Testis (tissue), 3 donors: ENCODE measurements around the gene NAP1L5. TPM values are rescaled to one million over a fixed set of nuclear protein-coding genes. Genes with fewer than 3 reads are reported as not detected.

Experiments
- DNase-seq: peaks from one replicate; pipeline ENCODE4 v3.0.0-alpha.2; 2019
- H3K27ac ChIP-seq, 2 donors: fragments of 200-600 bp; sonication (generic); one replicate each; pipeline ENCODE4 v1.5.1; 2019
- H3K27me3 ChIP-seq: fragments of 200-600 bp; sonication (generic); one replicate; pipeline ENCODE4 v1.5.1; 2019
- H3K36me3 ChIP-seq: fragments of 200-600 bp; sonication (generic); one replicate; pipeline ENCODE4 v1.5.1; 2017; ENCODE audit warnings: low read depth; ENCODE audit errors: missing control alignments
- H3K4me1 ChIP-seq: fragments of 200-600 bp; sonication (generic); one replicate; pipeline ENCODE4 v1.5.1; 2019
- H3K4me3 ChIP-seq, 2 donors: fragments of 200-600 bp; sonication (generic); one replicate each; pipeline ENCODE4 v1.5.1; 2017 to 2019
- H3K9me3 ChIP-seq: fragments of 200-600 bp; sonication (generic); one replicate; pipeline ENCODE4 v1.5.1; 2017
- POLR2A ChIP-seq: fragments of 450-650 bp; IDR thresholded peaks from one replicate; pipeline ENCODE4 v1.6.1; 2017; ENCODE audit warnings: antibody characterized with exemption, mild to moderate bottlenecking, moderate library complexity
- WGBS, 2 donors: methylation state at CpG; one replicate each; pipeline ENCODE4 v1.1.5; 2018; 5-methylcytosine and 5-hydroxymethylcytosine counted together
- intact Hi-C: fragments of 100-400 bp; cut with DNase I; formaldehyde crosslinking; loops from one replicate; pipeline ENCODE4 v1.15.1; 2023; ENCODE audit warnings: low total_unique reads
- polyA plus RNA-seq: library from polyadenylated mRNA; stranded (reverse); fragments of 350-450 nt; fragmentation: Illumina TruSeq; extraction: RNeasy Lipid Tissue Mini Kit (QIAGEN cat#74804); gene quantifications from one replicate; pipeline ENCODE4 v1.2.3, GENCODE V29; 2014; ENCODE audit warnings: low read depth, low replicate concordance; ENCODE audit not compliant: insufficient read depth
- total RNA-seq, 2 donors: library from RNA; depleted of rRNA; stranded (reverse); fragments of >200 nt; gene quantifications; one replicate each; pipeline ENCODE4 v1.2.3, GENCODE V29; 2016
- TF ChIP-seq, protein P1 (sequence below), 3 experiments: fragments of 450-650 bp in 2 of 3; fragments of 200-600 bp in 1 of 3; sonication (generic) in 1 of 3; IDR thresholded peaks; one replicate each; pipeline ENCODE4 v1.5.1; 2016 to 2019; ENCODE audit warnings: antibody characterized with exemption in 3 of 3, mild to moderate bottlenecking in 2 of 3, moderate library complexity in 1 of 3

NAP1L5 gene
- total and polyA plus RNA-seq, 3 donors from 2014 or later: 13.9 to 16.1 (median 15.4) TPM

- no peak for DNase-seq
- H3K27ac ChIP-seq: no peak overlapping the region
- intact Hi-C loops: no loop called here
- H3K4me3 ChIP-seq: no peak overlapping the region
- H3K4me1 ChIP-seq: no peaks in the 10 kb centered on the region
- 92 to 99% methylated on average over 5 of the region's 5 CpGs for WGBS, 2 donors
- H3K36me3 ChIP-seq: no peaks in the 10 kb centered on the region
- TF ChIP-seq, protein P1, sequence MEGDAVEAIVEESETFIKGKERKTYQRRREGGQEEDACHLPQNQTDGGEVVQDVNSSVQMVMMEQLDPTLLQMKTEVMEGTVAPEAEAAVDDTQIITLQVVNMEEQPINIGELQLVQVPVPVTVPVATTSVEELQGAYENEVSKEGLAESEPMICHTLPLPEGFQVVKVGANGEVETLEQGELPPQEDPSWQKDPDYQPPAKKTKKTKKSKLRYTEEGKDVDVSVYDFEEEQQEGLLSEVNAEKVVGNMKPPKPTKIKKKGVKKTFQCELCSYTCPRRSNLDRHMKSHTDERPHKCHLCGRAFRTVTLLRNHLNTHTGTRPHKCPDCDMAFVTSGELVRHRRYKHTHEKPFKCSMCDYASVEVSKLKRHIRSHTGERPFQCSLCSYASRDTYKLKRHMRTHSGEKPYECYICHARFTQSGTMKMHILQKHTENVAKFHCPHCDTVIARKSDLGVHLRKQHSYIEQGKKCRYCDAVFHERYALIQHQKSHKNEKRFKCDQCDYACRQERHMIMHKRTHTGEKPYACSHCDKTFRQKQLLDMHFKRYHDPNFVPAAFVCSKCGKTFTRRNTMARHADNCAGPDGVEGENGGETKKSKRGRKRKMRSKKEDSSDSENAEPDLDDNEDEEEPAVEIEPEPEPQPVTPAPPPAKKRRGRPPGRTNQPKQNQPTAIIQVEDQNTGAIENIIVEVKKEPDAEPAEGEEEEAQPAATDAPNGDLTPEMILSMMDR (IDR thresholded peaks at IDR 0.05): no peak
- TF ChIP-seq POLR2A: no peak
- H3K27me3 ChIP-seq: no peaks in the 10 kb centered on the region
- no peaks in the 10 kb centered on the region for H3K9me3 ChIP-seq
These were observed 16.4 kb downstream of the NAP1L5 start for GRCh38 chr4:88681209-88681608.

GRCh38 chr4:88675543-88675942 is 22.1 kb downstream of the NAP1L5 start:
- H3K27ac ChIP-seq: no peak overlapping the region
- H3K27me3 ChIP-seq: no peaks in the 10 kb centered on the region
- H3K36me3 ChIP-seq: no peaks in the 10 kb centered on the region
- no peaks in the 10 kb centered on the region for H3K4me1 ChIP-seq
- 88 to 90% methylated on average over 2 of the region's 2 CpGs for WGBS, 2 donors
- DNase-seq: no peak
- TF ChIP-seq, protein P1 (IDR thresholded peaks at IDR 0.05): no peak
- TF ChIP-seq POLR2A: no peak
- intact Hi-C loops: no loop called here
- H3K9me3 ChIP-seq: no peaks in the 10 kb centered on the region
- no peak overlapping the region for H3K4me3 ChIP-seq

DNA sequence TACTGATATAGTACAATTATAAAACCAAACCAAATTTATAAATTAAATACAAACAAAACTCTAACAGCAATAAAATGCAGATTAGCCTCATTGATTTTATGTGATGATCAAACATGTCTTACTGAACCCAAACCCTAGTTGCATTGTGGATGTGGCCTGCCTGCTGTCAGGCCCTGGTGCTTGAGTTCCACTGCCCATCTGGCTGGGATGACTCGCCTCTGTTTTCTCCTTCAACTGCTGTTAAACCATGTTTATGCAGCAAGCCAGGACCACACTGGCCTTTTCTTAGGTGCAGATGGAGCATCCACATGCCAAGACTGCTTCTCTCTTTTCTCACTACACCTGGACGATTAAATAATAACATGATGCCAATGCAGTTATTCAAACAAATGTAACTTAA is 22.6 kb downstream of the NAP1L5 start:
- Histone ChIP-seq H3K4me1 (no peaks in the 10 kb centered on the region), H3K36me3 (no peaks in the 10 kb centered on the region), H3K4me3 (no peak overlapping the region), H3K27ac (no peak overlapping the region), H3K9me3 (no peaks in the 10 kb centered on the region), H3K27me3 (no peaks in the 10 kb centered on the region)
- no peak for TF ChIP-seq POLR2A
- TF ChIP-seq, protein P1 (IDR thresholded peaks at IDR 0.05): no peak
- DNase-seq: no peak
- intact Hi-C loops: no loop called here
- 87 to 97% methylated on average over 2 of the region's 2 CpGs for WGBS, 2 donors

DNA sequence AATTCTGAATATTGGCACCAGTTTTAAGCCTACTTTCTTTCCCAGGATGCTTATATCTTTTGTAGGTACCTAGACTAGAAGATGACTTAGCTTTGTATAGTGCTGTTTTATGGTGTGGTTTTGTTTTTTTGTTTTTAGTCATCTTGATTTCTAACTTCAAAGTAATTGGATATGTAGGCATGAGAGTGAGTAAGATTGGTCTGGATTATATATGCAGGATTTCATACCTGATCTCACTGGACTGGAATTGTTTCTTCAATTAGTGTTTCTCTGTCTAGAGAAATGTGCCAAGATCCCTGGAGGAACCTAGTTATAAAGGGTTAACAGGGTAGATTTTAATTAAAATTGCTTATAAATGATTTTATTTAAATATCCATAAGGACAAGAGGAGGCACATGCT is 23.1 kb downstream of the NAP1L5 start:
- intact Hi-C loops: no loop called here
- Histone ChIP-seq H3K27ac (no peak overlapping the region), H3K4me3 (no peak overlapping the region), H3K4me1 (no peaks in the 10 kb centered on the region), H3K9me3 (no peaks in the 10 kb centered on the region), H3K27me3 (no peaks in the 10 kb centered on the region), H3K36me3 (no peaks in the 10 kb centered on the region)
- no peak for DNase-seq
- no peak for TF ChIP-seq POLR2A
- TF ChIP-seq, protein P1 (IDR thresholded peaks at IDR 0.05): no peak

- H3K27me3 ChIP-seq: no peaks in the 10 kb centered on the region
- 91 to 94% methylated on average over 2 of the region's 2 CpGs for WGBS, 2 donors
- H3K4me1 ChIP-seq: no peaks in the 10 kb centered on the region
- no peaks in the 10 kb centered on the region for H3K36me3 ChIP-seq
- no peak overlapping the region for H3K4me3 ChIP-seq
- H3K27ac ChIP-seq: no peak overlapping the region
- H3K9me3 ChIP-seq: no peaks in the 10 kb centered on the region
- intact Hi-C loops: no loop called here
- DNase-seq: no peak
- TF ChIP-seq POLR2A: no peak
- TF ChIP-seq, protein P1 (IDR thresholded peaks at IDR 0.05): no peak
These were observed 23.7 kb downstream of the NAP1L5 start for GRCh38 chr4:88673886-88674285.
